DMS53 treated with DMSO at 0.1 percent for 48 hours (cell line): Measurements from ENCODE around the gene OR14A16.

ENCODE experiments used
- DNase-seq: peaks from one replicate; lab custom pipeline; 2025; ENCODE audit not compliant: unreplicated experiment; lab: John Stamatoyannopoulos, UW

Gene OR14A16

GRCh38 chr1:247824023-247824422 lies at the start of gene OR14A16:
OR14A16 (minus strand) TSS chr1:247824119; CDS start chr1:247815729, 8,390 bp downstream.
- DNase-seq = peak; percentile 34

GRCh38 chr1:247865416-247865815 lies 41.5 kb upstream of the OR14A16 start:
- DNase-seq = no peak

- no peak for DNase-seq
These were observed 40.7 kb upstream of the OR14A16 start for GRCh38 chr1:247864644-247865043.

- no peak for DNase-seq
These were observed 38.8 kb upstream of the OR14A16 start for GRCh38 chr1:247862756-247863155.

GRCh38 chr1:247857985-247858619 lies 34.2 kb upstream of the OR14A16 start:
- no peak for DNase-seq

GRCh38 chr1:247857069-247857984 lies 33.4 kb upstream of the OR14A16 start, which contains the start of gene TRIM58:
TRIM58 (plus strand) TSS chr1:247857187; CDS start chr1:247857247, 60 bp downstream.
- peak; percentile 49 for DNase-seq

GRCh38 chr1:247855911-247856310 lies 32.0 kb upstream of the OR14A16 start:
- DNase-seq = no peak

- no peak for DNase-seq
These were observed 31.1 kb upstream of the OR14A16 start for GRCh38 chr1:247854899-247855545.

- DNase-seq = no peak
These were observed 25.7 kb upstream of the OR14A16 start for GRCh38 chr1:247849616-247850015.

- no peak for DNase-seq
These were observed 24.4 kb upstream of the OR14A16 start for GRCh38 chr1:247848346-247848745.

GRCh38 chr1:247845693-247846017 lies 21.7 kb upstream of the OR14A16 start:
- no peak for DNase-seq

GRCh38 chr1:247845011-247845692 lies 21.2 kb upstream of the OR14A16 start:
- no peak for DNase-seq

GRCh38 chr1:247843411-247843810 lies 19.5 kb upstream of the OR14A16 start:
- no peak for DNase-seq

GRCh38 chr1:247841796-247842195 lies 17.9 kb upstream of the OR14A16 start, which contains the start of gene OR11L1:
OR11L1 (minus strand) TSS chr1:247841896; CDS start chr1:247841896, 0 bp downstream.
- no peak for DNase-seq

GRCh38 chr1:247840818-247841217 lies 16.9 kb upstream of the OR14A16 start:
- no peak for DNase-seq

GRCh38 chr1:247833601-247834000 lies 9.7 kb upstream of the OR14A16 start:
- no peak for DNase-seq

- DNase-seq = no peak
These were observed 5.7 kb upstream of the OR14A16 start for GRCh38 chr1:247829656-247830055.

GRCh38 chr1:247825362-247825761 lies 1.4 kb upstream of the OR14A16 start:
- no peak for DNase-seq

GRCh38 chr1:247822060-247822459 lies 1.9 kb downstream of the OR14A16 start:
- no peak for DNase-seq

- DNase-seq = no peak
These were observed 11.3 kb downstream of the OR14A16 start for GRCh38 chr1:247812637-247813036.

GRCh38 chr1:247797518-247797917 lies 26.4 kb downstream of the OR14A16 start:
- DNase-seq = peak; percentile 15
